Keratinocyte (primary cell): ENCODE data around the gene BABAM2. TPM values are rescaled to one million over a fixed set of nuclear protein-coding genes. Genes with fewer than 3 reads are reported as not detected.

Experiments
- DNase-seq: peaks from one replicate; pipeline ENCODE4 v3.0.0-alpha.2; 2011; ENCODE audit warnings: low read depth, missing footprints, low spot score
- FAIRE-seq: peaks from 2 replicates; lab custom pipeline; 2011; peaks lifted over from hg19 to GRCh38; lab: Jason Lieb, UNC
- H2AFZ ChIP-seq: 2 replicates; pipeline ENCODE4 v1.6.0; 2012; ENCODE audit warnings: low read length, control low read depth, inconsistent platforms; ENCODE audit not compliant: control insufficient read depth
- H3K27ac ChIP-seq: 2 replicates; pipeline ENCODE4 v1.5.1; 2011; ENCODE audit warnings: low read length; ENCODE audit not compliant: control insufficient read depth, insufficient read depth
- H3K27me3 ChIP-seq: 3 replicates; pipeline ENCODE4 v1.6.0; 2011; ENCODE audit warnings: low read length; ENCODE audit not compliant: control insufficient read depth, insufficient read depth; ENCODE audit errors: extremely low read depth
- H3K36me3 ChIP-seq, 2 experiments: 2 replicates in 1 of 2; 3 replicates in 1 of 2; pipeline ENCODE4 v1.5.1; 2011; ENCODE audit warnings: low read length in 2 of 2, mild to moderate bottlenecking in 1 of 2; ENCODE audit not compliant: control insufficient read depth in 2 of 2, insufficient read depth in 2 of 2; ENCODE audit errors: extremely low read depth in 1 of 2
- H3K4me1 ChIP-seq: 3 replicates; pipeline ENCODE4 v1.5.1; 2011; ENCODE audit warnings: low read length; ENCODE audit not compliant: control insufficient read depth, insufficient read depth; ENCODE audit errors: extremely low read depth
- H3K4me2 ChIP-seq: 3 replicates; pipeline ENCODE4 v1.6.0; 2011; ENCODE audit warnings: low read depth, low read length; ENCODE audit not compliant: control insufficient read depth, insufficient read depth; ENCODE audit errors: extremely low read depth
- H3K4me3 ChIP-seq, 3 experiments: fragments of 200-600 bp in 1 of 3; sonication (generic) in 1 of 3; 2 replicates in 2 of 3; 3 replicates in 1 of 3; pipeline ENCODE4 v1.5.1; 2011 to 2016; ENCODE audit warnings: low read length in 3 of 3, mild to moderate bottlenecking in 3 of 3, control low read depth in 2 of 3, inconsistent platforms in 1 of 3, low read depth in 1 of 3, mixed read lengths in 1 of 3, mixed run types in 1 of 3, moderate library complexity in 1 of 3; ENCODE audit not compliant: control insufficient read depth in 2 of 3, insufficient read depth in 2 of 3; ENCODE audit errors: extremely low read depth in 1 of 3
- H3K79me2 ChIP-seq: 2 replicates; pipeline ENCODE4 v1.6.0; 2012; ENCODE audit warnings: low read length; ENCODE audit not compliant: control insufficient read depth, insufficient read depth
- H3K9ac ChIP-seq: 3 replicates; pipeline ENCODE4 v1.6.0; 2011; ENCODE audit warnings: low read length; ENCODE audit not compliant: control insufficient read depth, insufficient read depth; ENCODE audit errors: extremely low read depth
- H3K9me1 ChIP-seq: 3 replicates; pipeline ENCODE4 v1.6.0; 2011; ENCODE audit warnings: low read length; ENCODE audit not compliant: control insufficient read depth, insufficient read depth; ENCODE audit errors: extremely low read depth
- H3K9me3 ChIP-seq: 2 replicates; pipeline ENCODE4 v1.5.1; 2012; ENCODE audit warnings: low read depth, low read length; ENCODE audit not compliant: control insufficient read depth
- H4K20me1 ChIP-seq: 3 replicates; pipeline ENCODE4 v1.6.0; 2011; ENCODE audit warnings: low read length; ENCODE audit not compliant: control insufficient read depth, insufficient read depth; ENCODE audit errors: extremely low read depth
- EZH2 ChIP-seq: IDR thresholded peaks from one replicate; pipeline ENCODE4 v1.6.1; 2012; ENCODE audit warnings: inconsistent platforms, mild to moderate bottlenecking, low read length, moderate library complexity
- dilution Hi-C: fragments of 300-500 bp; cut with MboI; formaldehyde crosslinking; loops from one replicate; pipeline ENCODE4 v1.7.0; 2020; ENCODE audit warnings: low sequenced_read_pairs; ENCODE audit not compliant: extremely low pct_ligation_motif_present
- polyA plus RNA-seq, 5 experiments: library from polyadenylated mRNA; depleted of rRNA in 3 of 5; stranded (reverse) in 3 of 5; stranded (forward) in 1 of 5; unstranded in 1 of 5; fragments of >200 nt; gene quantifications; 1 replicate in 1 of 5; 2 replicates in 3 of 5; 3 replicates in 1 of 5; pipeline versions ENCODE4 v1.2.1 to v1.2.3, GENCODE V29; 2011 to 2012; ENCODE audit warnings: missing spikeins in 2 of 5, low read depth in 1 of 5, low replicate concordance in 1 of 5
- TF ChIP-seq, protein P1 (sequence below), 3 experiments: IDR thresholded peaks in 1 of 3; conservative IDR thresholded peaks in 1 of 3; optimal IDR thresholded peaks in 1 of 3; 2 replicates in 2 of 3; 3 replicates in 1 of 3; pipeline versions ENCODE3 to v1.5.1; 2011; ENCODE audit warnings: low read length in 3 of 3, mild to moderate bottlenecking in 3 of 3, moderate library complexity in 2 of 3, control low read depth in 1 of 3, inconsistent platforms in 1 of 3; ENCODE audit not compliant: insufficient read depth in 2 of 3; ENCODE audit errors: extremely low read depth in 1 of 3

The BABAM2 gene
- polyA plus RNA-seq, 1 donor (not counting 4 experiments of a cell fraction or from before 2014, with no cell fraction given): 29.8 TPM

DNA sequence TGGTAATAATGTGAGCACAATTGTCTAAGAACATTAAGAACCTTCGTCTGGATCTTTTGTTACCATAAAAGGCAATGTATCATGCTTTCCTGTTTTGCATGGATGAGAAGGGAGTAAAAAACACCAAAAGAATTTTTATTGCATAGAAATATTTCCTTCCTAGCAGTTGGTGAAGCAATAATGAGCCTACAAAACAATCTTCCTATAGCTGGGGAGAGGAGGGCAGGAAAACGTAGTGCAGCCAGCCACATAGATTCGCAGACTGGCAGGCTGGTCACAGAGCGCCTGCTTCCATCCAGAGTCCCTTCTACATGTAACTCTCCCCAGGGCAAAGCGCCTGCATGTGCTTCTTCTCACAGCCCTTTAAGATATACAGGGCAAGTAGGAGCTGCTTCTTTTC is 190.4 kb downstream of the BABAM2 start:
- Histone ChIP-seq H3K4me2 (no peak overlapping the region), H2AFZ (no peak overlapping the region)
- DNase-seq: no peak

DNA sequence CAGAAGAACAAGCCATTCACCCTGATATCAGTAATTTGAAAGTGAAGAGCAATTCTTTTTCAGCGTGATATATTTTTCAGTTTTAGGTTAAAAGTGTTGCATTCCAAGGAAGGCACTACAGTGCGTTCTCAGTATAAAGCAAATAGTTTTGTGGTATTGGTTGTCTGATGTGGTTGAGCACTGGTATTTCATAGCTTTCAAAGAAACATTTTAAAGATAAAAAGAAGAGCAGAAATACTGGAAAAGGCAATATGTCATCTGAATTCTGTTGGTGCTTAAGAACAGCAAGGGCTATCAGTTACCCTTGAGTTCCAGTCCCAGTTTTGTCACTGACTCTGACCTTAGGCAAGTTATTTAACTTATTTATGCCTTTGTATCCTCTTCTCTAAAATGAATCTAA is 191.6 kb downstream of the BABAM2 start:
- DNase-seq: no peak
- TF ChIP-seq, protein P1, sequence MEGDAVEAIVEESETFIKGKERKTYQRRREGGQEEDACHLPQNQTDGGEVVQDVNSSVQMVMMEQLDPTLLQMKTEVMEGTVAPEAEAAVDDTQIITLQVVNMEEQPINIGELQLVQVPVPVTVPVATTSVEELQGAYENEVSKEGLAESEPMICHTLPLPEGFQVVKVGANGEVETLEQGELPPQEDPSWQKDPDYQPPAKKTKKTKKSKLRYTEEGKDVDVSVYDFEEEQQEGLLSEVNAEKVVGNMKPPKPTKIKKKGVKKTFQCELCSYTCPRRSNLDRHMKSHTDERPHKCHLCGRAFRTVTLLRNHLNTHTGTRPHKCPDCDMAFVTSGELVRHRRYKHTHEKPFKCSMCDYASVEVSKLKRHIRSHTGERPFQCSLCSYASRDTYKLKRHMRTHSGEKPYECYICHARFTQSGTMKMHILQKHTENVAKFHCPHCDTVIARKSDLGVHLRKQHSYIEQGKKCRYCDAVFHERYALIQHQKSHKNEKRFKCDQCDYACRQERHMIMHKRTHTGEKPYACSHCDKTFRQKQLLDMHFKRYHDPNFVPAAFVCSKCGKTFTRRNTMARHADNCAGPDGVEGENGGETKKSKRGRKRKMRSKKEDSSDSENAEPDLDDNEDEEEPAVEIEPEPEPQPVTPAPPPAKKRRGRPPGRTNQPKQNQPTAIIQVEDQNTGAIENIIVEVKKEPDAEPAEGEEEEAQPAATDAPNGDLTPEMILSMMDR (optimal IDR thresholded peaks at IDR 0.05 in 1 of 3, IDR thresholded peaks at IDR 0.05 in 1 of 3, conservative IDR thresholded peaks at IDR 0.05 in 1 of 3; ENCODE audit: extremely low read depth in 1 of 3, insufficient read depth in 2 of 3, low read length in 3 of 3): no peak
- TF ChIP-seq EZH2: no peak
- no peaks in the 10 kb centered on the region for H4K20me1 ChIP-seq
- H3K9ac ChIP-seq: no peak overlapping the region
- no peaks in the 10 kb centered on the region for H3K9me1 ChIP-seq
- dilution Hi-C loops: no loop called here
- no peaks in the 10 kb centered on the region for H3K79me2 ChIP-seq
- H3K36me3 ChIP-seq: no peaks in the 10 kb centered on the region
- no peak overlapping the region for H3K4me3 ChIP-seq
- no peaks in the 10 kb centered on the region for H3K9me3 ChIP-seq
- H3K4me2 ChIP-seq: no peak overlapping the region
- no peak for FAIRE-seq
- no peak overlapping the region for H2AFZ ChIP-seq
- H3K27me3 ChIP-seq: no peaks in the 10 kb centered on the region
- H3K4me1 ChIP-seq: no peaks in the 10 kb centered on the region
- H3K27ac ChIP-seq: no peak overlapping the region

More for the DNA sequence above, 190.4 kb downstream of the BABAM2 start:
- no peaks in the 10 kb centered on the region for H3K9me1 ChIP-seq
- TF ChIP-seq, protein P1 (optimal IDR thresholded peaks at IDR 0.05 in 1 of 3, IDR thresholded peaks at IDR 0.05 in 1 of 3, conservative IDR thresholded peaks at IDR 0.05 in 1 of 3; ENCODE audit: extremely low read depth in 1 of 3, insufficient read depth in 2 of 3, low read length in 3 of 3): no peak
- TF ChIP-seq EZH2: no peak
- no peaks in the 10 kb centered on the region for H4K20me1 ChIP-seq
- no peaks in the 10 kb centered on the region for H3K79me2 ChIP-seq
- no peak for FAIRE-seq
- H3K4me1 ChIP-seq: no peaks in the 10 kb centered on the region
- no peaks in the 10 kb centered on the region for H3K27me3 ChIP-seq
- dilution Hi-C loops: no loop called here
- H3K4me3 ChIP-seq: no peak overlapping the region
- H3K9me3 ChIP-seq: no peaks in the 10 kb centered on the region
- H3K9ac ChIP-seq: no peak overlapping the region
- no peak overlapping the region for H3K27ac ChIP-seq
- H3K36me3 ChIP-seq: no peaks in the 10 kb centered on the region
